SK-N-SH treated with all-trans-retinoic acid at 6 μM for 48 hours (cell line): Measurements from ENCODE around the gene TSN.

Experiments
- ATAC-seq: fragments of 200-7000 bp; cut with Tn5 transposase; 3 replicates; pipeline ENCODE4 v1.9.1; 2020; ENCODE audit warnings: mild to moderate bottlenecking, moderate library complexity
- ARNTL ChIP-seq: fragments of 450-650 bp; formaldehyde crosslinking; IDR thresholded peaks from 2 replicates; pipeline ENCODE4 v1.5.0; 2020; ENCODE audit warnings: low read depth, mild to moderate bottlenecking, moderate library complexity, borderline replicate concordance
- BACH2 ChIP-seq: fragments of 250-450 bp; sonication (Bioruptor Pico); IDR thresholded peaks from 2 replicates; pipeline ENCODE4 v1.9.0; 2021; ENCODE audit warnings: mild to moderate bottlenecking, borderline replicate concordance
- CSDC2 ChIP-seq: fragments of 250-450 bp; sonication (Bioruptor Pico); IDR thresholded peaks from 2 replicates; pipeline ENCODE4 v1.5.0; 2020; ENCODE audit warnings: mild to moderate bottlenecking, moderate library complexity
- ESRRG ChIP-seq: fragments of 250-450 bp; sonication (Bioruptor Pico); IDR thresholded peaks from 2 replicates; pipeline ENCODE4 v1.6.1; 2021; ENCODE audit warnings: mild to moderate bottlenecking
- GLIS3 ChIP-seq: fragments of 250-450 bp; sonication (Bioruptor Pico); IDR thresholded peaks from 2 replicates; pipeline ENCODE4 v1.5.0; 2020; ENCODE audit warnings: mild to moderate bottlenecking, moderate library complexity
- ISL1 ChIP-seq: fragments of 250-450 bp; sonication (Bioruptor Pico); IDR thresholded peaks from 2 replicates; pipeline ENCODE4 v2.1.2; 2022; ENCODE audit warnings: mild to moderate bottlenecking, moderate library complexity
- OSR1 ChIP-seq: fragments of 250-450 bp; sonication (Bioruptor Pico); IDR thresholded peaks from 2 replicates; pipeline ENCODE4 v1.8.0; 2022; ENCODE audit warnings: moderate library complexity, mild to moderate bottlenecking, inconsistent platforms
- PPARA ChIP-seq: fragments of 250-450 bp; sonication (Bioruptor Pico); IDR thresholded peaks from 2 replicates; pipeline ENCODE4 v1.5.0; 2020; ENCODE audit warnings: mild to moderate bottlenecking, borderline replicate concordance
- RARB ChIP-seq: fragments of 250-450 bp; sonication (Bioruptor Pico); IDR thresholded peaks from 2 replicates; pipeline ENCODE4 v1.8.0; 2021; ENCODE audit warnings: mild to moderate bottlenecking, moderate library complexity
- SNAI2 ChIP-seq: fragments of 250-450 bp; sonication (Bioruptor Pico); IDR thresholded peaks from 2 replicates; pipeline ENCODE4 v1.5.0; 2020; ENCODE audit warnings: mild to moderate bottlenecking, moderate library complexity
- TCF4 ChIP-seq: fragments of 250-450 bp; sonication (Bioruptor Pico); IDR thresholded peaks from 2 replicates; pipeline ENCODE4 v1.8.0; 2021; ENCODE audit warnings: mild to moderate bottlenecking, moderate library complexity, borderline replicate concordance
- TOX ChIP-seq: fragments of 250-450 bp; sonication (Bioruptor Pico); IDR thresholded peaks from 2 replicates; pipeline ENCODE4 v1.8.0; 2021; ENCODE audit warnings: mild to moderate bottlenecking, moderate library complexity, borderline replicate concordance
- ZC3H10 ChIP-seq: fragments of 250-450 bp; sonication (Bioruptor Pico); IDR thresholded peaks from 2 replicates; pipeline ENCODE4 v1.5.1; 2021; ENCODE audit warnings: mild to moderate bottlenecking, moderate library complexity
- ZFP3 ChIP-seq: fragments of 250-450 bp; sonication (Bioruptor Pico); IDR thresholded peaks from 2 replicates; pipeline ENCODE4 v1.5.0; 2020; ENCODE audit warnings: mild to moderate bottlenecking, moderate library complexity
- ZNF565 ChIP-seq: fragments of 450-650 bp; formaldehyde crosslinking; conservative IDR thresholded peaks from 2 replicates; pipeline ENCODE4 v1.5.0; 2020; ENCODE audit warnings: low read depth, mild to moderate bottlenecking, moderate library complexity
- ZNF70 ChIP-seq: fragments of 450-650 bp; formaldehyde crosslinking; IDR thresholded peaks from 2 replicates; pipeline ENCODE4 v1.5.0; 2020; ENCODE audit warnings: mild to moderate bottlenecking, moderate library complexity
- TF ChIP-seq, protein P1 (sequence below): fragments of 250-450 bp; sonication (Bioruptor Pico); IDR thresholded peaks from 2 replicates; pipeline ENCODE4 v1.8.0; 2021; ENCODE audit warnings: low read depth, mild to moderate bottlenecking, moderate library complexity, borderline replicate concordance
- TF ChIP-seq, protein P2 (sequence below): fragments of 250-450 bp; sonication (Bioruptor Pico); IDR thresholded peaks from 2 replicates; pipeline ENCODE4 v1.5.0; 2020; ENCODE audit warnings: mild to moderate bottlenecking, moderate library complexity
- TF ChIP-seq, protein P3 (sequence below): fragments of 250-450 bp; sonication (Bioruptor Pico); IDR thresholded peaks from 2 replicates; pipeline ENCODE4 v1.5.1; 2020; ENCODE audit warnings: low read depth, mild to moderate bottlenecking, moderate library complexity

The TSN gene

DNA sequence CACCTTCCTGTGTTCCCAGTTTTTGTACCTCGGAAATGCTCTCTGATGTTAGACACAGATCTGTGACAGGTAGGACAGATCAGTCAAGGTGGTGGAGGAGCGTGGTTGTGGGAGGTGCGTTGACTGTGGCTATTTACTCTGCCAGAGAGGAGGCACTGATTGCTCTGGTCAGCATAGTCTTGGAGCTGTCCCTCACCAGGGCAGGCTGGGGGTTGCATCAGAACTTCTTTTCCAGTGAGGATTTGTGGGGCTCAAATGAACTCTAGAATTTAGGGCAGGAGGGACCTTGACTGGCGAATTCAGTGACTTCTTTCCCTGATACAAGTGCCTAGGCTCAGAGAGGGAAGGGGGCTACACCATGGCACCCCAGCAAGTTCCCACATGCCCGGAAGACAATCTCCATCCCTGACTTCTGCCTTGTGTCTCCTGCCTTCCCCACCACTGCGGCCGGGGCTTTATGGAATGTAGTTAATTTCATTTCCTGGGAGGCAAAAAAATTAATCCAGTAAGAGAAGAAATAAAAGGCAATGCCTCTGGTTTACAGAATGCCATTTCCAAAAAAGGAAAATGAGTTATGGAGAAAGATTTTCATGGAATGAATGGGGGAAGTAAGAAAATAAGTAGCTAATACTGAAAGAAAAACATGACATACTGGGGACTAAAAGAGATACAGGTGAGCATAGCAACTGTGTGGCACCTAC is 44.8 kb upstream of the TSN start:
- ATAC-seq: peak; percentile 76
- TF ChIP-seq SNAI2 (CRISPR knock-in tag): peak; percentile 28; the same call in 1 of the 2 replicates
- TF ChIP-seq ARNTL (CRISPR knock-in tag): no peak
- peak; percentile 70 for TF ChIP-seq ISL1 (CRISPR knock-in tag)

DNA sequence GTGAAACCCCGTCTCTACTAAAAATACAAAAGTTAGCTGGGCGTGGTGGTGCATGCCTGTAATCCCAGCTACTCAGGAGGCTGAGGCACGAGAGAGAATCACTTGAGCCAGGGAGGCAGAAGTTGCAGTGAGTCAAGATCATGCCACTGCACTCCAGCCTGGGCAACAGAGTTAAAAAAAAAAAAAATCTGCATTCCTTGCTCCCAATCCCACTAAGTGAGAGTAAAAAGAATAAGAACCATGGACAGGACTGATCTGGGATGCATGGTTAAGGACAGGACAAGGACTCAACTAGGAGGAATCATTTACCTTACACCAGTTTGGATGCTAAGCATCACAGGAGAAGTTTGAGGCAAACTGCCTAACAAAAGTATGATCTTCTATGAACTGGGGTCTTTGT is 44.0 kb upstream of the TSN start:
- ATAC-seq: peak; percentile 68

DNA sequence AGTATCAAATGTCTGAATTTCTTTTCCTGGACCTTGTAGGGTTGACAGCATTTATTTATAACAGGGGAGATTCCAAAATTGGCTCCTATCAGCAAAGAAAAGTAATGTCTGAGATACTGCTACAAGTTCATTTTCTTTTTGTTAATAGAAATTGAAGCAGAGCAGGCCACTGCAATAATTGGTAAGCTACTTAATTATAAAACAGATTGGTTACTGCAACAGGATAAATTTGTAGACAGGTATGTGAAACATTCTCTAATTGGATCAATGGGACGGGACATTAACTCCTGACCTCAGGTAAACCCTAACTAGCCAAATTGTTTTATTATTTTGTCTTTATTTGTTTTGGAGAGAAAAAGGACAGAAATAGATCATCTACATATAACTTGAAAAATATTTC is 39.3 kb upstream of the TSN start:
- TF ChIP-seq SNAI2 (CRISPR knock-in tag): peak; percentile 48; the same call in 1 of the 2 replicates
- TF ChIP-seq BACH2 (CRISPR knock-in tag): no peak
- TF ChIP-seq, protein P1, sequence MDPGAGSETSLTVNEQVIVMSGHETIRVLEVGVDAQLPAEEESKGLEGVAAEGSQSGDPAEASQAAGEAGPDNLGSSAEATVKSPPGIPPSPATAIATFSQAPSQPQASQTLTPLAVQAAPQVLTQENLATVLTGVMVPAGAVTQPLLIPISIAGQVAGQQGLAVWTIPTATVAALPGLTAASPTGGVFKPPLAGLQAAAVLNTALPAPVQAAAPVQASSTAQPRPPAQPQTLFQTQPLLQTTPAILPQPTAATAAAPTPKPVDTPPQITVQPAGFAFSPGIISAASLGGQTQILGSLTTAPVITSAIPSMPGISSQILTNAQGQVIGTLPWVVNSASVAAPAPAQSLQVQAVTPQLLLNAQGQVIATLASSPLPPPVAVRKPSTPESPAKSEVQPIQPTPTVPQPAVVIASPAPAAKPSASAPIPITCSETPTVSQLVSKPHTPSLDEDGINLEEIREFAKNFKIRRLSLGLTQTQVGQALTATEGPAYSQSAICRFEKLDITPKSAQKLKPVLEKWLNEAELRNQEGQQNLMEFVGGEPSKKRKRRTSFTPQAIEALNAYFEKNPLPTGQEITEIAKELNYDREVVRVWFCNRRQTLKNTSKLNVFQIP (CRISPR knock-in tag): peak; percentile 34; the same call in 1 of the 2 replicates
- TF ChIP-seq, protein P2, sequence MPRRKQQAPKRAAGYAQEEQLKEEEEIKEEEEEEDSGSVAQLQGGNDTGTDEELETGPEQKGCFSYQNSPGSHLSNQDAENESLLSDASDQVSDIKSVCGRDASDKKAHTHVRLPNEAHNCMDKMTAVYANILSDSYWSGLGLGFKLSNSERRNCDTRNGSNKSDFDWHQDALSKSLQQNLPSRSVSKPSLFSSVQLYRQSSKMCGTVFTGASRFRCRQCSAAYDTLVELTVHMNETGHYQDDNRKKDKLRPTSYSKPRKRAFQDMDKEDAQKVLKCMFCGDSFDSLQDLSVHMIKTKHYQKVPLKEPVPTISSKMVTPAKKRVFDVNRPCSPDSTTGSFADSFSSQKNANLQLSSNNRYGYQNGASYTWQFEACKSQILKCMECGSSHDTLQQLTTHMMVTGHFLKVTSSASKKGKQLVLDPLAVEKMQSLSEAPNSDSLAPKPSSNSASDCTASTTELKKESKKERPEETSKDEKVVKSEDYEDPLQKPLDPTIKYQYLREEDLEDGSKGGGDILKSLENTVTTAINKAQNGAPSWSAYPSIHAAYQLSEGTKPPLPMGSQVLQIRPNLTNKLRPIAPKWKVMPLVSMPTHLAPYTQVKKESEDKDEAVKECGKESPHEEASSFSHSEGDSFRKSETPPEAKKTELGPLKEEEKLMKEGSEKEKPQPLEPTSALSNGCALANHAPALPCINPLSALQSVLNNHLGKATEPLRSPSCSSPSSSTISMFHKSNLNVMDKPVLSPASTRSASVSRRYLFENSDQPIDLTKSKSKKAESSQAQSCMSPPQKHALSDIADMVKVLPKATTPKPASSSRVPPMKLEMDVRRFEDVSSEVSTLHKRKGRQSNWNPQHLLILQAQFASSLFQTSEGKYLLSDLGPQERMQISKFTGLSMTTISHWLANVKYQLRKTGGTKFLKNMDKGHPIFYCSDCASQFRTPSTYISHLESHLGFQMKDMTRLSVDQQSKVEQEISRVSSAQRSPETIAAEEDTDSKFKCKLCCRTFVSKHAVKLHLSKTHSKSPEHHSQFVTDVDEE: 0 out of 2 replicates have a peak, but pooled peaks have one; percentile 54
- TF ChIP-seq TCF4 (CRISPR knock-in tag): peak; percentile 83
- TF ChIP-seq, protein P3, sequence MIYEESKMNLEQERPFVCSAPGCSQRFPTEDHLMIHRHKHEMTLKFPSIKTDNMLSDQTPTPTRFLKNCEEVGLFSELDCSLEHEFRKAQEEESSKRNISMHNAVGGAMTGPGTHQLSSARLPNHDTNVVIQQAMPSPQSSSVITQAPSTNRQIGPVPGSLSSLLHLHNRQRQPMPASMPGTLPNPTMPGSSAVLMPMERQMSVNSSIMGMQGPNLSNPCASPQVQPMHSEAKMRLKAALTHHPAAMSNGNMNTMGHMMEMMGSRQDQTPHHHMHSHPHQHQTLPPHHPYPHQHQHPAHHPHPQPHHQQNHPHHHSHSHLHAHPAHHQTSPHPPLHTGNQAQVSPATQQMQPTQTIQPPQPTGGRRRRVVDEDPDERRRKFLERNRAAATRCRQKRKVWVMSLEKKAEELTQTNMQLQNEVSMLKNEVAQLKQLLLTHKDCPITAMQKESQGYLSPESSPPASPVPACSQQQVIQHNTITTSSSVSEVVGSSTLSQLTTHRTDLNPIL (CRISPR knock-in tag): no peak
- TF ChIP-seq CSDC2: no peak
- no peak for TF ChIP-seq RARB (CRISPR knock-in tag)
- no peak for TF ChIP-seq ZFP3 (CRISPR knock-in tag)
- TF ChIP-seq ISL1 (CRISPR knock-in tag): peak; percentile 96
- TF ChIP-seq ESRRG (CRISPR knock-in tag): peak; percentile 81; the same call in 1 of the 2 replicates
- ATAC-seq: no peak; the same call in 2 of the 3 replicates

DNA sequence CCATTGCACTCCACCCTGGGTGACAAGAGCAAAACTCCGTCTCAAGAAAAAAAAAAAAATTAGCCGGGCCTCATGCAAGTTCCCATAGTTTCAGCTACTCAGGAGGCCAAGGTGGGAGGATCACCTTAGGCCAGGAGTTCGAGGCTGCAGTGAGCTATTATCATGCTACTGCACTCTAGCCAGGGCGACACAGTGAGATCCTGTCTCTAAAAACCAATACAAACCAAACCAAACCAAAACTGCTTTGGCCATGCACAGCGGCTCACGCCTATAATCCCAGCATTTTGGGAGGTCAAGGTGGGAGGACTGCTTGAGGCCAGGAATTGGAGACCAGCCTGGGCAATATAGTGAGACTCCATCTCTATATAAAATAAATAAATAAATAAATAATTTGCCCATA is 37.9 kb upstream of the TSN start:
- no peak for TF ChIP-seq CSDC2
- TF ChIP-seq ARNTL (CRISPR knock-in tag): no peak
- TF ChIP-seq ZFP3 (CRISPR knock-in tag): no peak
- no peak for TF ChIP-seq ISL1 (CRISPR knock-in tag)
- TF ChIP-seq, protein P1 (CRISPR knock-in tag): no peak
- no peak for TF ChIP-seq ESRRG (CRISPR knock-in tag)
- TF ChIP-seq ZC3H10 (CRISPR knock-in tag): no peak
- TF ChIP-seq ZNF70 (CRISPR knock-in tag): no peak
- TF ChIP-seq, protein P2: no peak
- TF ChIP-seq TOX (CRISPR knock-in tag): no peak
- no peak for TF ChIP-seq OSR1 (CRISPR knock-in tag)
- no peak for TF ChIP-seq ZNF565 (CRISPR knock-in tag)
- no peak for TF ChIP-seq BACH2 (CRISPR knock-in tag)
- no peak for TF ChIP-seq GLIS3 (CRISPR knock-in tag)
- TF ChIP-seq PPARA (CRISPR knock-in tag): no peak
- no peak for TF ChIP-seq RARB (CRISPR knock-in tag)
- ATAC-seq: no peak
